Progenitor cell of endocrine pancreas (in vitro differentiated cells): Measurements from ENCODE around the gene MPPED1. TPM values are rescaled to one million over a fixed set of nuclear protein-coding genes. Genes with fewer than 3 reads are reported as not detected.

Experiments
- DNase-seq: peaks from one replicate; pipeline ENCODE4 v3.0.0; 2021; ENCODE audit warnings: low spot score; ENCODE audit not compliant: unreplicated experiment
- H3K27ac Mint-ChIP-seq: 2 replicates; pipeline ENCODE4 v1.8.0; 2021; ENCODE audit warnings: mild to moderate bottlenecking, moderate library complexity, mixed read lengths
- H3K27me3 Mint-ChIP-seq: 2 replicates; pipeline ENCODE4 v1.8.0; 2021; ENCODE audit warnings: mixed read lengths
- H3K36me3 Mint-ChIP-seq: 2 replicates; pipeline ENCODE4 v1.8.0; 2022; ENCODE audit warnings: mixed read lengths; ENCODE audit not compliant: insufficient read depth
- H3K4me1 Mint-ChIP-seq: 2 replicates; pipeline ENCODE4 v1.8.0; 2021; ENCODE audit warnings: low read depth, mixed read lengths
- H3K4me3 Mint-ChIP-seq: 2 replicates; pipeline ENCODE4 v1.8.0; 2021; ENCODE audit warnings: low read depth, mild to moderate bottlenecking, moderate library complexity, mixed read lengths
- H3K9me3 Mint-ChIP-seq: 2 replicates; pipeline ENCODE4 v1.8.0; 2021; ENCODE audit warnings: low read depth, mixed read lengths
- total RNA-seq: library from RNA; stranded (reverse); gene quantifications from 2 replicates; pipeline ENCODE4 v1.2.1, GENCODE V29; 2021
- TF ChIP-seq, protein P1 (sequence below): fragments of 200-600 bp; sonication (generic); IDR thresholded peaks from one replicate; pipeline ENCODE4 v1.5.0; 2021; ENCODE audit warnings: antibody characterized with exemption, mild to moderate bottlenecking; ENCODE audit not compliant: unreplicated experiment

Gene MPPED1
- total RNA-seq, 1 donor from 2014 or later, result 0.96 TPM

GRCh38 chr22:43370036-43370435, 41.8 kb upstream of the MPPED1 start:
- Mint-ChIP-seq H3K27ac (no peak overlapping the region), H3K36me3 (peaks cover 4% of the 10 kb centered on the region), H3K4me1 (no peaks in the 10 kb centered on the region), H3K4me3 (no peak overlapping the region), H3K9me3 (peaks cover 6% of the 10 kb centered on the region), H3K27me3 (peaks cover 23% of the 10 kb centered on the region)
- DNase-seq, result no peak
- TF ChIP-seq, protein P1, sequence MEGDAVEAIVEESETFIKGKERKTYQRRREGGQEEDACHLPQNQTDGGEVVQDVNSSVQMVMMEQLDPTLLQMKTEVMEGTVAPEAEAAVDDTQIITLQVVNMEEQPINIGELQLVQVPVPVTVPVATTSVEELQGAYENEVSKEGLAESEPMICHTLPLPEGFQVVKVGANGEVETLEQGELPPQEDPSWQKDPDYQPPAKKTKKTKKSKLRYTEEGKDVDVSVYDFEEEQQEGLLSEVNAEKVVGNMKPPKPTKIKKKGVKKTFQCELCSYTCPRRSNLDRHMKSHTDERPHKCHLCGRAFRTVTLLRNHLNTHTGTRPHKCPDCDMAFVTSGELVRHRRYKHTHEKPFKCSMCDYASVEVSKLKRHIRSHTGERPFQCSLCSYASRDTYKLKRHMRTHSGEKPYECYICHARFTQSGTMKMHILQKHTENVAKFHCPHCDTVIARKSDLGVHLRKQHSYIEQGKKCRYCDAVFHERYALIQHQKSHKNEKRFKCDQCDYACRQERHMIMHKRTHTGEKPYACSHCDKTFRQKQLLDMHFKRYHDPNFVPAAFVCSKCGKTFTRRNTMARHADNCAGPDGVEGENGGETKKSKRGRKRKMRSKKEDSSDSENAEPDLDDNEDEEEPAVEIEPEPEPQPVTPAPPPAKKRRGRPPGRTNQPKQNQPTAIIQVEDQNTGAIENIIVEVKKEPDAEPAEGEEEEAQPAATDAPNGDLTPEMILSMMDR, result no peak

- H3K27ac Mint-ChIP-seq, result no peak overlapping the region
- peaks cover 19% of the 10 kb centered on the region for H3K27me3 Mint-ChIP-seq
These were observed 35.8 kb upstream of the MPPED1 start for GRCh38 chr22:43375951-43376455.

GRCh38 chr22:43376765-43377547, 34.9 kb upstream of the MPPED1 start:
- H3K4me1 Mint-ChIP-seq, result peaks cover 15% of the 10 kb centered on the region
- TF ChIP-seq, protein P1, result no peak
- DNase-seq, result no peak
- no peak overlapping the region for H3K4me3 Mint-ChIP-seq
- peaks cover 8% of the 10 kb centered on the region for H3K9me3 Mint-ChIP-seq
- peaks cover 6% of the 10 kb centered on the region for H3K36me3 Mint-ChIP-seq
- H3K27ac Mint-ChIP-seq, result no peak overlapping the region
- H3K27me3 Mint-ChIP-seq, result peaks cover 14% of the 10 kb centered on the region

More at GRCh38 chr22:43375951-43376455, 35.8 kb upstream of the MPPED1 start:
- TF ChIP-seq, protein P1, result no peak
- Mint-ChIP-seq H3K36me3 (peaks cover 4% of the 10 kb centered on the region), H3K9me3 (peaks cover 8% of the 10 kb centered on the region), H3K4me3 (no peak overlapping the region), H3K4me1 (peaks cover 15% of the 10 kb centered on the region)
- no peak for DNase-seq

DNA sequence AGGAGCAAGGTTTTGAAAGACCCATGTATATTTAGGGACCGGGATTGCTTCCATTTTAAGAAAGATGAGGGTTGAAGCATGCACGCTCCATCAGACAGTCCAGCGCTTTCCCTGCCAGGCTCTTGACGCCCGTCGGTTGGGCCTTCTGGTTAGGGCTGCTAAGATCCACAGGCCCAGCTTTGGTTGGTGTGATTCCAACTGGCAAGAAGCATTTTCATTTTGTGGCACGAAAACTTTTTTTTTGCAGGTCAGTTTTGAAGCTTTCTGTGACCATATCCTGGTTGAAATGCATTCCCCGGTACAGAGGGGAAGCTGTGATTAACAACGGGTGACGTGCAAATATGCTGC, 34.3 kb upstream of the MPPED1 start:
- H3K4me3 Mint-ChIP-seq, result no peak overlapping the region
- peaks cover 6% of the 10 kb centered on the region for H3K36me3 Mint-ChIP-seq
- H3K4me1 Mint-ChIP-seq, result peaks cover 15% of the 10 kb centered on the region
- DNase-seq, result no peak
- TF ChIP-seq, protein P1, result no peak
- H3K27me3 Mint-ChIP-seq, result peaks cover 14% of the 10 kb centered on the region
- no peak overlapping the region for H3K27ac Mint-ChIP-seq
- H3K9me3 Mint-ChIP-seq, result peaks cover 8% of the 10 kb centered on the region

- Mint-ChIP-seq H3K4me3 (peak overlapping the region; percentile 6), H3K27me3 (peaks cover 14% of the 10 kb centered on the region), H3K9me3 (peaks cover 8% of the 10 kb centered on the region), H3K27ac (peak overlapping the region; percentile 1), H3K36me3 (peaks cover 6% of the 10 kb centered on the region), H3K4me1 (peaks cover 15% of the 10 kb centered on the region)
- TF ChIP-seq, protein P1, result no peak
- no peak for DNase-seq
These were observed 33.7 kb upstream of the MPPED1 start for GRCh38 chr22:43377896-43378704.
